ENCODE measurements around the gene HOXD8.

DNA sequence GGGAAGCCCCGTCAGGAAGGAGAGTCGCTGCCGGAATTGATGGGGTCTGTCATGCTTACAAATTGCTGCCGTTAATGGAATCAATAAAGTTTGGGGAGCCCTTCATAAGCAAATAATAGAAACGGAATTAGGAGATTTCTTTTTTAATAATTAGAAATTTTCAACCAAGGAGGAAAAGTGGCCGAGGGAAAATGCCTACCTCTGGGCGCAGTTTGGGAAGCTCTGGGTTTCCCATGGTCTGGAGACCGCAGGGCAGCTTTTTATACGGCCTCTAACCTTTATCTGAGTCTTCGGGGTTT, 47.0 kb upstream of the HOXD8 start:
- TF ChIP-seq EP300 (IDR thresholded peaks at IDR 0.05; ENCODE audit: borderline replicate concordance in 1 of 2, low read depth in 2 of 2, low read length in 2 of 2), result no peak
- TF ChIP-seq CTCF (IDR thresholded peaks at IDR 0.05; ENCODE audit: control extremely low read depth in 1 of 3, insufficient read depth in 1 of 3, low read depth in 1 of 3, low read length in 3 of 3), result no peak
- TF ChIP-seq CHD1 (IDR thresholded peaks at IDR 0.05; ENCODE audit: low read depth, low read length), result no peak
- no peak for TF ChIP-seq POLR2AphosphoS5 (IDR thresholded peaks at IDR 0.05; ENCODE audit: low read depth, low read length)
- no peak for TF ChIP-seq SP1 (IDR thresholded peaks at IDR 0.05; ENCODE audit: low read depth, low read length)
- no peak for TF ChIP-seq MAX (IDR thresholded peaks at IDR 0.05)
- TF ChIP-seq FOSL1 (IDR thresholded peaks at IDR 0.05; ENCODE audit: insufficient read depth, low read depth, low read length), result no peak
- TF ChIP-seq CEBPB (IDR thresholded peaks at IDR 0.05; ENCODE audit: low read depth, low read length), result no peak
- TF ChIP-seq YY1 (IDR thresholded peaks at IDR 0.05; ENCODE audit: low read depth, low read length), result no peak
- TF ChIP-seq SIN3A (conservative IDR thresholded peaks at IDR 0.05 in 1 of 2, IDR thresholded peaks at IDR 0.05 in 1 of 2; ENCODE audit: low read depth in 1 of 2, low read length in 2 of 2), result no peak
